Heart right ventricle (tissue), 16 donors: Measurements from ENCODE around the gene ROBO1. TPM values are rescaled to one million over a fixed set of nuclear protein-coding genes. Genes with fewer than 3 reads are reported as not detected.

Experiments used
- ATAC-seq, 8 donors: fragments of 200-7000 bp; cut with Tn5 transposase; one replicate each; pipeline ENCODE4 v1.9.1; 2020; ENCODE audit warnings: mild to moderate bottlenecking in 8 of 8, moderate library complexity in 8 of 8, moderate number of reproducible peaks in 1 of 8
- DNase-seq, 2 donors: peaks; one replicate each; pipeline ENCODE4 v3.0.0-alpha.2; 2020
- H3K27ac ChIP-seq, 10 donors: fragments of 200-600 bp; sonication (generic) in 2 of 10; one replicate each; pipeline versions ENCODE4 v1.5.0 to v1.8.0; 2020 to 2022; ENCODE audit warnings: mild to moderate bottlenecking in 3 of 10
- H3K27me3 ChIP-seq, 7 donors: fragments of 200-600 bp; one replicate each; pipeline ENCODE4 v1.8.0; 2021 to 2022; ENCODE audit warnings: mild to moderate bottlenecking in 2 of 7
- H3K36me3 ChIP-seq, 9 donors: fragments of 200-600 bp; sonication (generic) in 1 of 9; one replicate each; pipeline versions ENCODE4 v1.5.0 to v1.8.0; 2020 to 2022; ENCODE audit warnings: mild to moderate bottlenecking in 2 of 9
- H3K4me1 ChIP-seq, 9 donors: fragments of 200-600 bp; sonication (generic) in 1 of 9; one replicate each; pipeline versions ENCODE4 v1.5.0 to v1.8.0; 2020 to 2022; ENCODE audit warnings: mild to moderate bottlenecking in 4 of 9
- H3K4me3 ChIP-seq, 10 donors: fragments of 200-600 bp; sonication (generic) in 2 of 10; one replicate each; pipeline versions ENCODE4 v1.5.0 to v1.8.0; 2020 to 2022; ENCODE audit warnings: mild to moderate bottlenecking in 7 of 10, moderate library complexity in 2 of 10
- H3K9me3 ChIP-seq, 11 donors: fragments of 200-600 bp in 10 of 11; sonication (generic) in 2 of 11; one replicate each; pipeline versions ENCODE4 v1.5.0 to v1.8.0; 2013 to 2022; ENCODE audit warnings: mild to moderate bottlenecking in 2 of 11, control low read depth in 1 of 11, moderate library complexity in 1 of 11
- CTCF ChIP-seq, 9 donors: fragments of 200-600 bp; sonication (generic) in 2 of 9; IDR thresholded peaks; one replicate each; pipeline versions ENCODE4 v1.5.0 to v1.8.0; 2021 to 2022; ENCODE audit warnings: antibody characterized with exemption in 9 of 9, mild to moderate bottlenecking in 5 of 9, moderate library complexity in 1 of 9
- WGBS, 2 donors: extraction: QIAGEN DNeasy Blood & Tissue Kit; methylation state at CpG; one replicate each; pipeline ENCODE4 v1.1.7; 2013; ENCODE audit warnings: inconsistent platforms in 1 of 2; 5-methylcytosine and 5-hydroxymethylcytosine counted together
- intact Hi-C, 10 donors: fragments of 100-400 bp; cut with DNase I; formaldehyde crosslinking; loops; one replicate each; pipeline versions ENCODE4 v1.11.1 to v1.14.2; 2022
- polyA plus RNA-seq, 2 donors: library from polyadenylated mRNA; stranded (reverse); fragments of 200-250 nt; gene quantifications; one replicate each; pipeline ENCODE4 v1.2.3, GENCODE V29; 2013
- total RNA-seq, 10 donors: library from RNA; stranded (reverse); fragmentation: NEBNext Ultra II Directional in 3 of 10; extraction: Animal tissue kit (Norgen Biotek cat#: 25700) in 3 of 10; gene quantifications; one replicate each; pipeline versions ENCODE4 v1.2.1 to v1.2.4, GENCODE V29; 2021 to 2023
- donor health status: Arrhythmogenic right ventricular cardiomyopathy.
- donor health status: ischemic (EF 13 %, LVEDD 7.1; RV severe dilation, severe dysfunction).
- donor health status: healthy with polysubstance abuse.
- donor health status: DM: no; HTN: yes; CAD: no.
- donor health status: DM: no; HTN: no; CAD: no.
- donor health status: ischemic (EF 25% LVEDD 6.9; RV normal size, moderate dysfunction).
- donor health status: ischemic (EF 25% LVEDD 5.7; RV mildly dilated, moderate dysfunction).
- donor health status: healthy.
- donor health status: DM: yes; HTN: yes; CAD: no.
- donor health status: Ischemic cardiomyopathy.
- donor health status: ischemic (EF 35%, LVEDD 5.7; RV mildly dilated, moderate dysfunction).
- donor health status: nonischemic (EF 11% LVEDD 7.7; RV severe dilation, severe dysfunction).
- donor health status: DM: yes; HTN: yes; CAD: no.
- donor health status: PGD.
- donor health status: ischemic (EF 29% LVEDD 5.4; RV normal size, mild dysfunction).
- donor health status: nonischemic (EF 23%, LVEDD 6.1; RV moderate dilation, normal function).

ROBO1 gene
- total and polyA plus RNA-seq, 12 donors = 2.8 to 13.9 (median 5.6) TPM

DNA sequence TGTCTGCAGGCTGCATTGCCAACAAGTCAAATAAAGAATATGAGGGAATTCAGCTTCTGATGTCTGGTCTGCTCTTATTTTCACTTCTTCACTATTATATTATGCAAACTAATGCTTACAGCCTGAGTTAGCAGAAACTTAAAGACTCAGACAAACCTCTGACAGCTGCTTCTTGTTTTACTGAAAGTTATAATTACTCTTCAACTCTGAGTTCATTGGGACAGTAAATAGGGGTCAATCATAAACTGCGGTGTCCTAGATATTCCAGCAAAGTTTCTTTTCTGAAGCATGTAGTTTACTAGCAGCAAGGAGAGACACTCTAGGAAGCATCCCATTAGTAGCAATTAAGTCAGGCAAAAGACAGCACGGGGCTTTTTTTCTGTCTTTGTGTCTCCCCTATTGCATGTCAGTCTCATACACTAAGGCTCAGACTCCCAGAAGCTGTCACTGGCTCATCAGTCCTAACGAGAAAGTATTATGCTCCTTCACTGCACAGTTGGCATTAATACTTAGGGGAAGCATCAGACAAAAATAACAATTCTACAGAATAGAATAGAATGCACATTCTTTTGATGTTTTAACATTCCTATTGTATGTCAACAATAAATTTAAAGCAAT lies 1060.8 kb downstream of the ROBO1 start:
- no peak for TF ChIP-seq CTCF (IDR thresholded peaks at IDR 0.05)
- 53 to 66% methylated on average over 3 of the region's 3 CpGs for WGBS, 2 donors
- intact Hi-C loops = no loop called here

GRCh38 chr3:78703944-78704343 lies 1063.9 kb downstream of the ROBO1 start:
- no peaks in the 10 kb centered on the region for H3K36me3 ChIP-seq
- peaks cover 0 to 4% (median 0%) of the 10 kb centered on the region in 9 donors for H3K4me1 ChIP-seq
- no peaks in the 10 kb centered on the region for H3K9me3 ChIP-seq
- no peaks in the 10 kb centered on the region for H3K27me3 ChIP-seq
- no peak for TF ChIP-seq CTCF (IDR thresholded peaks at IDR 0.05)
- WGBS, 2 donors = 48 to 53% methylated on average over 2 of the region's 2 CpGs
- DNase-seq = no peak
- intact Hi-C loops = no loop called here
- no peak overlapping the region for H3K27ac ChIP-seq
- no peak overlapping the region for H3K4me3 ChIP-seq
- ATAC-seq = no peak

More for the DNA sequence above, 1060.8 kb downstream of the ROBO1 start:
- Histone ChIP-seq H3K27me3 (no peaks in the 10 kb centered on the region), H3K36me3 (no peaks in the 10 kb centered on the region), H3K27ac (no peak overlapping the region), H3K4me3 (no peak overlapping the region), H3K4me1 (peaks cover 0 to 4% (median 0%) of the 10 kb centered on the region in 9 donors), H3K9me3 (no peaks in the 10 kb centered on the region)
- DNase-seq = no peak
- ATAC-seq = no peak

GRCh38 chr3:78701537-78701936 lies 1066.3 kb downstream of the ROBO1 start:
- H3K27me3 ChIP-seq = no peaks in the 10 kb centered on the region
- H3K4me1 ChIP-seq = peaks cover 0 to 4% (median 0%) of the 10 kb centered on the region in 9 donors
- no peaks in the 10 kb centered on the region for H3K36me3 ChIP-seq
- intact Hi-C loops = no loop called here
- TF ChIP-seq CTCF (IDR thresholded peaks at IDR 0.05) = no peak
- H3K4me3 ChIP-seq = no peak overlapping the region
- no peak for DNase-seq
- 67 to 74% methylated on average over 2 of the region's 2 CpGs for WGBS, 2 donors
- no peak overlapping the region for H3K27ac ChIP-seq
- no peak for ATAC-seq
- H3K9me3 ChIP-seq = no peaks in the 10 kb centered on the region

GRCh38 chr3:78698431-78698830 lies 1069.4 kb downstream of the ROBO1 start:
- ATAC-seq = no peak
- TF ChIP-seq CTCF (IDR thresholded peaks at IDR 0.05) = no peak
- intact Hi-C loops = no loop called here
- 19 to 20% methylated on average over 1 of the region's 1 CpG for WGBS, 2 donors
- Histone ChIP-seq H3K27ac (no peak overlapping the region), H3K9me3 (no peaks in the 10 kb centered on the region), H3K4me3 (no peak overlapping the region), H3K27me3 (no peaks in the 10 kb centered on the region), H3K36me3 (no peaks in the 10 kb centered on the region), H3K4me1 (peaks cover 0 to 4% (median 0%) of the 10 kb centered on the region in 9 donors)
- DNase-seq = no peak
